ENCODE measurements around the gene PTPN7.

GRCh38 chr1:202124142-202124541 is 36.3 kb downstream of the PTPN7 start:
- TF ChIP-seq CTCF (IDR thresholded peaks at IDR 0.05) (no peak), EZH2 (IDR thresholded peaks at IDR 0.05) (no peak)

Measured in neural progenitor cell (in vitro differentiated cells).